ENCODE data around the gene MROH7. TPM values are rescaled to one million over a fixed set of nuclear protein-coding genes. Genes with fewer than 3 reads are reported as not detected.

The MROH7 gene
- total and polyA plus RNA-seq, 2 experiments from 2014 or later: 0.24 to 0.87 TPM

- no peak overlapping the region for H2AFZ ChIP-seq
- H3K9me2 ChIP-seq (replicated peaks; ENCODE audit: insufficient read depth): no peaks in the 10 kb centered on the region
- no peak overlapping the region for H3K4me2 ChIP-seq
- no peak overlapping the region for H3K27ac ChIP-seq
- H3K36me3 ChIP-seq (replicated peaks; ENCODE audit: insufficient read depth, low read depth): no peaks in the 10 kb centered on the region
- TF ChIP-seq EZH2phosphoT487 (IDR thresholded peaks at IDR 0.05; ENCODE audit: low read depth, severe bottlenecking, unreplicated experiment): no peak
- no peak for TF ChIP-seq EZH2 (IDR thresholded peaks at IDR 0.05; ENCODE audit: borderline replicate concordance)
- TF ChIP-seq CTCF (IDR thresholded peaks at IDR 0.05; ENCODE audit: poor library complexity): no peak
- DNase-seq (ENCODE audit: low spot score): no peak
- H3K4me1 ChIP-seq (ENCODE audit: insufficient read depth): no peaks in the 10 kb centered on the region
- H3K4me3 ChIP-seq: no peak overlapping the region
- H3K79me2 ChIP-seq: no peaks in the 10 kb centered on the region
- no peaks in the 10 kb centered on the region for H4K20me1 ChIP-seq (ENCODE audit: insufficient read depth, poor library complexity, severe bottlenecking)
- 88% methylated on average over 6 of the region's 8 CpGs for WGBS (ENCODE audit: low lambda C conversion rate, missing lambda C conversion rate)
- no peaks in the 10 kb centered on the region for H3K9me3 ChIP-seq (ENCODE audit: low read depth)
- H3K27me3 ChIP-seq: peaks cover 4% of the 10 kb centered on the region
Measured at GRCh38 chr1:54698346-54698745, 56.8 kb downstream of the MROH7 start.

GRCh38 chr1:54699936-54700525 lies 58.4 kb downstream of the MROH7 start:
- Histone ChIP-seq H4K20me1 (ENCODE audit: insufficient read depth, poor library complexity, severe bottlenecking) (no peaks in the 10 kb centered on the region), H3K27ac (no peak overlapping the region), H3K9me3 (ENCODE audit: low read depth) (no peaks in the 10 kb centered on the region), H2AFZ (no peak overlapping the region), H3K36me3 (replicated peaks; ENCODE audit: insufficient read depth, low read depth) (no peaks in the 10 kb centered on the region), H3K79me2 (no peaks in the 10 kb centered on the region), H3K4me2 (no peak overlapping the region), H3K27me3 (peaks cover 4% of the 10 kb centered on the region), H3K4me1 (ENCODE audit: insufficient read depth) (no peaks in the 10 kb centered on the region), H3K9me2 (replicated peaks; ENCODE audit: insufficient read depth) (no peaks in the 10 kb centered on the region), H3K4me3 (no peak overlapping the region)
- 94% methylated on average over 11 of the region's 11 CpGs for WGBS (ENCODE audit: low lambda C conversion rate, missing lambda C conversion rate)
- no peak for DNase-seq (ENCODE audit: low spot score)
- TF ChIP-seq EZH2phosphoT487 (IDR thresholded peaks at IDR 0.05; ENCODE audit: low read depth, severe bottlenecking, unreplicated experiment) (no peak), EZH2 (IDR thresholded peaks at IDR 0.05; ENCODE audit: borderline replicate concordance) (no peak), CTCF (IDR thresholded peaks at IDR 0.05; ENCODE audit: poor library complexity) (no peak)

- Histone ChIP-seq H3K27ac (no peak overlapping the region), H3K4me1 (ENCODE audit: insufficient read depth) (no peaks in the 10 kb centered on the region), H3K79me2 (no peaks in the 10 kb centered on the region), H4K20me1 (ENCODE audit: insufficient read depth, poor library complexity, severe bottlenecking) (no peaks in the 10 kb centered on the region), H2AFZ (no peak overlapping the region), H3K36me3 (replicated peaks; ENCODE audit: insufficient read depth, low read depth) (no peaks in the 10 kb centered on the region), H3K4me2 (no peak overlapping the region), H3K9me3 (ENCODE audit: low read depth) (no peaks in the 10 kb centered on the region), H3K27me3 (peaks cover 4% of the 10 kb centered on the region), H3K9me2 (replicated peaks; ENCODE audit: insufficient read depth) (no peaks in the 10 kb centered on the region), H3K4me3 (no peak overlapping the region)
- no peak for DNase-seq (ENCODE audit: low spot score)
- WGBS (ENCODE audit: low lambda C conversion rate, missing lambda C conversion rate): 97% methylated on average over 9 of the region's 9 CpGs
- TF ChIP-seq CTCF (IDR thresholded peaks at IDR 0.05; ENCODE audit: poor library complexity): no peak
- TF ChIP-seq EZH2phosphoT487 (IDR thresholded peaks at IDR 0.05; ENCODE audit: low read depth, severe bottlenecking, unreplicated experiment): no peak
- TF ChIP-seq EZH2 (IDR thresholded peaks at IDR 0.05; ENCODE audit: borderline replicate concordance): no peak
Measured at GRCh38 chr1:54701066-54701465, 59.5 kb downstream of the MROH7 start.
